GM08714 (cell line): ENCODE measurements around the gene SLC35B2.

Experiments
- H3K4me3 ChIP-seq: fragments of 200-500 bp; sonication (Bioruptor generic); 2 replicates; pipeline ENCODE4 v1.5.1; 2014; ENCODE audit warnings: mild to moderate bottlenecking, low read length, inconsistent platforms
- ZNF274 ChIP-seq: IDR thresholded peaks from 2 replicates; pipeline ENCODE4 v1.6.1; 2012; ENCODE audit warnings: mild to moderate bottlenecking, low read depth, low read length

The SLC35B2 gene

DNA sequence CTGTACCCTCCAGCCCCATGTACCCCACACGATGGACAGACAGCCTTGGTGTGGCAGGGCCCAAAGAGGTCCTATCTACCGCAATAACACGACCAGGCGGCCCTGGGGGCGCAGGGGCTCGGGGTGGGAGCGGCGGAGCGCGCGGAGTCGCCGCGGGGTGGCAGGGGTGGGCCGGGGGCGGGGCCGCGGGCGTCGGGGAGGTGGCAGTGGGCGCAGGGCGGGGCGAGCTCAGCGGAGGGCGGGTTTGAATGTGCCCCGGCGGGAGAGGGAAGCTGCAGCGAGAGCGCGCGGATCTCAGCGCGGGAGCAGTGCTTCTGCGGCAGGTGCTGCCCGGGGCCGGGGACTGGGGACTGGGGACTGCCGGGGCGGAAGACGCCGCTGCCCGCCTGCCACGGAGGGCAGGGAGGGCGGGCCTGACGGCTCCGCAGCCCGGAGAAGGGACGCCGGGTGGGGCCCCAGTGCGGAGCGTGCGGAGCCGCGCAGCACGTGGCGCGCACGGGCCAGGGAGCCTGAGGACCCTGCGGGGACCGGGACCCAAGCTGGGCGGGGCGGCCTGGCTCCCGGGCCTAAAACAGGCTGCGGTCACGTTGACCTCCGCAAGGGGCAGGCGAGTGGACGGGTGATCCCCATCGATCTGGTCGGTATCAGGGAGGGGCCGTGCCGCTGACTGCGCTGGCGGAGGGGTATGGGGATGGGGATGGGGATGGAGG is 33.9 kb downstream of the SLC35B2 start, which contains the start of gene SLC29A1:
SLC29A1 (plus strand) TSS at position 277 of the 710 bp plus-strand sequence. CDS start 3,719 bp downstream, outside the sequence.
- peak within 1 kb of the TSS; percentile 66 for H3K4me3 ChIP-seq
- TF ChIP-seq ZNF274: no peak

DNA sequence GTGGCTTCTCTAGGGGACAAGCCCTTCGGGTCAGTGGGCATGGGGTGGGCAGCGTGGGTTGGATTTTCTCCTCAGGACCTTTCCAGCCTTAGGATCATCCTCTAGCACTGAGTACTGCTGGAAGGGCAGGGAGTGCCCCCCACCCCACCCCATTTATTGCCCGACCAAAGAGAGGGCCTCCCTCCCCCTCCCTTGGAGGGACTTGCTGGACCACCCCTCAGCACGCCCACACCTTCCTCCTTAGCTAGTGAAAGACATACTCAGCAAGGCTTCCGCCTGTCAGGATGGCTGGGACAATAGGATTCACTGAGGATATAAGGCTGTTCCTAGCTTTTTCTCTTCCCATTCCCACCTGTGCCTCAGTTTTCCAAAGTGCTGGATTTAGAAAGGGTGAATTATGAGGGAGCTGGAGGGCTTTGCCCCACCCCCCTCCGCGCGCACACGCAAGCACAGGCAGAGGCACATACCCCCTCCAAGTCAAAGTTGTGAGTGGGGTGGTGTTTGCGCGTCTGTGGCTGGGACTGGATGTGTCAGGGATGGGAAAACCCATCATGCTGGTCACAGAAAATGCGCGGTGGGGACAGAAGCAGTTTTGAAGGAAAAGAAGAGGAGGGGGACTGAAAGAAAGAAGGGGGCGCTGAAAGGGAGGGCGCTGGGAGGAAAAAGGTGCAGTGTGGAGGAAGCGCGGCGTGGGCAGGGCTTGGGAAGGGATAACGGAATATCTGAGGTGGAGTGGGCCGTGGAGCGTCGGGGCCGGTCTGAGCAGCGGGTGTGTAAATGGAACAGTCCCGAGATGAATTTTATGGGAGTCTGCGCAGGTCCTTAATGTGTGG is 34.6 kb downstream of the SLC35B2 start:
- peak overlapping the region; percentile 41; the same call in 1 of the 2 replicates for H3K4me3 ChIP-seq
- no peak for TF ChIP-seq ZNF274

DNA sequence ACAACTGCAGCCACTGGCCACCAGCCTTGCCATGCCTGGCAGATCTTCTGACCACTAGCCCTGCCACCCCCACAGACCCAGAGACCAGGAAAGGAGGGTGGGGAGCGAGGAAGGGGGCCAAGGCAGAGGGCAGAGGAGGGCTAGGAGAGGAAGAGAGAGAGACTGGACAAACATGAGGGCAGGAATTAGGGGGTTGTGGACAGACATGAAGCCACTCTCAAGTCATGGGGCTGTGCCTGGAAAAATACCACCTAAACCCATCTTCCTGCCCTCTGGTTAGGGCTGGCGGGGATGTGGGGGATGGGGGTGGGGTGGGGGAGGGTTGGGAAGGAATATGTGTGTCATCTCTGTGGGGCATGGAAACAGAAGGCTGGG is 35.4 kb downstream of the SLC35B2 start:
- TF ChIP-seq ZNF274: no peak
- no peak overlapping the region for H3K4me3 ChIP-seq

DNA sequence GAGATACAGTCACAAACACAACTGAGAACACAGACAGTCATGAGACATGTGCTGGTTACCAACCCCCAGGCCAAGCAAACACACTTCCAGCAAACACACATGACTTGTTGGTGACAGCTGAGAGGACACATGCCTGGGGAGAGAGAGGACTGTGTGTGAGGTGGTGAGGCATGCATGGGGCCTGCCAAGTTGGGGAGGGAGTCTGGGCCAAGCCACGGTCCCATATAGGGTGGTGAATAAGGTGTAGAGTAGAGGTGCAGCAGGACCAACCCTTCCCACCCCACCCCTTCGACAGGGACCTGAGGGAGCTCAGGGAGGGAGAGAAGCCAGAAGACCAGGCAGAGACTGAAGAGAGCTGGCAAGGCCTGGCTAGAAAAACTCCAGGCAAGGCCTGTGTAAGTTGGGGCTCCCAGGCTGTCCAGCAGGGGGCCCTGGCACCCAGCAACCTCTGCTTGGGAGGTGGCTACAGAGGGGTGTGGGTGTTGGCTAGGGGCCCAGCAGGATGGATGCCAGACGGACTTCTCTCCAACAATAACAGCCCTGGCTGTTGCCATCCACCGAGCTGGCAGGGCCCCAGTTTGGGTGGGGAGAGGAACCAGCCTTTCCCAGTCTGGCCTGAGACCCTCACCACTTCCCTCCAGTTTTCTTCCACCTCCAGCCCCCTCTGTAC is 35.9 kb downstream of the SLC35B2 start:
- no peak overlapping the region for H3K4me3 ChIP-seq

DNA sequence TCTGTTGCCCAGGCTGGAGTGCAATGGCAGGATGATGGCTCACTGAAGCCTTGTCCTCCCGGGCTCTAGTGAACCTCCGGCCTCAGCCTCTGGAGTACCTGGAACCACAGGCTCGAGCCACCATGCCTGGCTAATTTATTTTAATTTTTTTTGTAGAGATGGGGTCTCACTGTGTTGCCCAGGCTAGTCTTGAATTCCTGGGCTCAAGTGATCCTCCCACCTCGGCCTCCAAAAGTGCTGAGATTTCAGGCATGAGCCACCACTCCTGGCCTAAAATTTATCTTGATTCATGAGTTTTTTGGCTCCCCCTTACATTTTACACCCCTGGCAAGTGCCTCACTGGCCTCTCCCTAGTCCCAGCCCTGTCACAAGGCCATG is 36.4 kb downstream of the SLC35B2 start:
- no peak overlapping the region for H3K4me3 ChIP-seq
- no peak for TF ChIP-seq ZNF274

More for the DNA sequence above, 35.9 kb downstream of the SLC35B2 start:
- TF ChIP-seq ZNF274: no peak

DNA sequence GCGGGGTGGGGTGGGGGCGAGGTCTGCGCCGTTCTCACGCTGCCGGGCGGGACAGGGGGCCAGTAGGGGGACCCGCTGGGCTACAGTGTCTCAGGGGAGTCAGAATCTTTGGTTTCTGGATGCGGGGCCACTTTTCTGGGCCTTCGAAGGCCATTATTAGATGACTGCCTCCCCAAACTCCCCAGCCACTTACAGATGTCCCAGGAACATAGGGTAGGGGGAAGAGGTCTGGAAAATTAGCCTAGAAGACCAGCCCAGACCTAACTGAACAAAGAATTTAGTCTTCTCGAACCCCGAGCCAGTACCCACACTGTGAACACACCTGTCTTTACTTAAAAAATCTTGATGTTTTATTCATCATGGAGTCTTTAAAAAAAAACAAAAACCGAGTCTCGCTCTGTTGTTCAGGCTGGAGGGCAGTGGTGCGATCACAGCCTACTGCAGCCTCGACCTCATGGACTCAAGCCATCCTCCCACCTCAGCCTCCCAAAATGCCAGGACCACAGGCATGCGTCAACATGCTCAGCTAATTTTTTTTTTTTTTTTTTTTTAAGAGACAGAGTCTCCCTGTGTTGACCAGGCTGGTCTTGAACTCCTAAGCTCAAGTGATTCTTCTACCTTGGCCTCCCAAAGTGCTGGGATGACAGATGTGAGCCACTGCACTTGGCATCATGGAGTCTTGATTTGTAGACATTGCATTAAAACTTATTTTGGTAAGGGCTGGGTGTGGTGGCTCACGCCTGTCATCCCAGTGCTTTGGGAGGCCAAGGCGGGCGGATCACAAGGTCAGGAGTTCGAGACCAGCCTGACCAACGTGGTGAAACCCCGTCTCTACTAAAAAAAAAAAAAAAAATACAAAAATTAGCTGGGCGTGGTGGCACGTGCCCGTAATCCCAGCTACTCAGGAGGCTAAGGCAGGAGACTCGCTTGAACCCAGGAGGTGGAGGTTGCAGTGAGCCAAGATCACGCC is 37.2 kb downstream of the SLC35B2 start:
- TF ChIP-seq ZNF274: no peak
- peak overlapping the region; percentile 52; the same call in 1 of the 2 replicates for H3K4me3 ChIP-seq

DNA sequence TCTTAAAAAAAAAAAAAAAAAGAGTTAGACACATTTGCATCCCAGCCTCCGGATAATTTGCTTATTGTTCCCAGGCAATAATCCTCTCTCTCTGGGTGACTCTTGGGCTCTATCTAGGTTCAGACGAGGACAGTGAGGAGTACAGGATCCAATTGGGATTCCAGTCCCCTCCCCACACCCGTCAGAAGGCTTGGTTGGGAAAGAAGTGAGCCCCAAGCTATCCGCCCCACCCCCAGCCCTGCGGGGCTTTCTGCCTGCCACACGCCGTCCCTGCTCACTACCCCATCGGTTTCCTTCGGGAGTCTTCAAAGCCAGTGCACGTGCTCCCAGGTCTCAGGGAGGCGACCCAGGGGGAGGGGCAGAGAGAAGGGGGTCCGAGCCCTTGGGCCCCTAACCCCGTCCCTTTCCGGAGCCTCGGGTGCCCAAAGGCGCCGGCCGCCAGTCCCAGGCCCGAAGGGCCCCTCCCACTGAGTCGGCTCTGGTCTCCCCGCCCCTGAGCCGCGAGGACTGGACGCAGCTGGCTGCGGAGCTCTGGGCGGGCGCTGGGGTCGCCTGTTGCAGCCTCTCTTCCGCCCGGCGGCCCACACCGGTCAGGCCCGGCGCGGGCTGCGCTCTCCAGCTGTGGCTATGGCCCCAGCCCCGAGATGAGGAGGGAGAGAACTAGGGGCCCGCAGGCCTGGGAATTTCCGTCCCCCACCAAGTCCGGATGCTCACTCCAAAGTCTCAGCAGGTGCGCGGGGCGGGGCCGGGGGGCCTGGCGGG is 38.1 kb downstream of the SLC35B2 start:
- peak overlapping the region; percentile 57; the same call in 1 of the 2 replicates for H3K4me3 ChIP-seq
- no peak for TF ChIP-seq ZNF274

DNA sequence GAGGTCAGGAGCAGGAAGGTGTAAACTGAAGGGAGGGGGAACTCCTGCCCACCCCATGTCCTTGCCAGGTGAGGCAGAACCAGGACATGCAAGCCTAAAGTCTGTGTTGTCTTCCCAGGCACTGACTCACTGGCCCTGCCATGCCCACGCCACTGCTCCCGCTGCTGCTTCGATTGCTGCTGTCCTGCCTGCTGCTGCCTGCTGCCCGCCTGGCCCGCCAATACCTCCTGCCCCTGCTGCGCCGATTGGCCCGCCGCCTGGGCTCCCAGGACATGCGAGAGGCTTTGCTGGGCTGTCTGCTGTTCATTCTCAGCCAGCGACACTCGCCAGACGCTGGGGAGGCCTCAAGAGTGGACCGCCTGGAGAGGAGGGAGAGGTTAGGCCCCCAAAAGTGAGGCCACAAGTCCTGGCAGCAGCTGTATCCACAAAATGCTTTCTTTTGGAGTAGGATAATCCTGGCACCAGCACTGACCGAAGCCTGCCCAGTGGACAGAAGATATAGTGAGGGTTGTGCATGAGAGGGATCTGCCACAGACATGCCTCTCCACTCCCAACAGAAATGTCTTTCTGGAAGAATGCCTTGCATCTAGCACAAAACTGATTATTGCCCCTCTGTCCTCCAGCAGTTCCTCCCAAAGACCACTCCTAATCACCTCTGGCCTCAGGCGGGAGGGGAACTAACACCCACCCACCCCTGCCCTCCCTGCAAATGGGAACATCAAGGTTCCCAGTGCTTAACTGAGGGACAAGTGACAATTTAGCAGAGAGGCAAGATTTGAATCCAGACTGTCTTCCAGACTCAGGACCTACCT is 39.8 kb downstream of the SLC35B2 start:
- no peak for TF ChIP-seq ZNF274
- no peak overlapping the region for H3K4me3 ChIP-seq

DNA sequence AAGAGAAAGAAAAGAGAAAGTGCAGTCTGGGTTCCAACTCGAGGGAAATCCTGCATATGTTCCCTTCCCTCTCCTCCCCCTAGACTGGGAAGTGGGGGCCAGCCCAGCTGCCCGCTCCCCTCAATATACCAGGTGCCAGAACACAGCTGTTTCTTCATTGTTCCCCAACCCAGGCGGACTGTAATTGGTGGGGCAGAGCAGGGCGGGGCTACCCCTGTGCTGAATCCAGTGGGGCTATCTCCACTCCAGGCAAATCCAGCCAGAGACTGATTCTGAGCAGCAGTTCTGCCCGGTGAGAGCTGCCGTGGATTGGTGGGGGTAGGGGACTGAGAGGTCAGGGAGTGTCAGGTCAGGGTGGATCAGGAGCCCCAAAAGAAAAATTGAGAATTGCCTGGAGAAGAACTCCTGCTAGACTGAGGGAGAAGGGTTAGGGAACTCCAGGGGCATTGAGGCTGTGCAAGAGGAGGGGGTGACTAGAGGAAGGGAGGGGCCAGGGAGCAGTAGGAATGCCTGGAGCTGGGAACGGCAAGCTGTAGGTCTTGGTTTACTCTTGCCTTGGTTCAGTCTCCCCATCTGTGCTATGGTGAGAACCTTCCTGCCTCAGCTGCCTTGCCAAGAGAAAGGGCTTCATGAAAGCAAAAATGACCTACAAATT is 40.5 kb downstream of the SLC35B2 start, which contains the start of gene MYMX:
MYMX (plus strand) TSS at position 250 of the 655 bp plus-strand sequence. CDS start 546 bp downstream, outside the sequence.
- H3K4me3 ChIP-seq: no peak within 1 kb of the TSS
- TF ChIP-seq ZNF274: no peak

DNA sequence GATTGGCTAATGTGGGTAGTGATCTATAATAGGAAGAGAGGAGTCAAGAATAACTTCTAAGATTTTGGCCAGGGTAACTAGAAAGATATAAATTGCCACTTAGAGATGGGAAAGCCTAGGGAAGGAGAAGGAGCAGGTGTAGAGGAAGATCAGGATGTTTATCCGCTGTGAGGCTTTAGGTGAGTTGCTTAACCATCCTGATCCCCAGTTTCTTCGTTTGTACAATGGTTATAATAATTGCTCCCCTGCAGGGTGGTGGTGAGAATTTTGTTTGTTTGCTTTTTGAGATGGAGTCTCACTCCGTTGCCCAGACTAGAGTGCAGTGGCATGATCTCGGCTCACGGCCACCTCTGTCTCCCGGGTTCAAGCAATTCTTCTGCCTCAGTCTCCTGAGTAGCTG is 43.0 kb downstream of the SLC35B2 start:
- TF ChIP-seq ZNF274: no peak
- no peak overlapping the region for H3K4me3 ChIP-seq

DNA sequence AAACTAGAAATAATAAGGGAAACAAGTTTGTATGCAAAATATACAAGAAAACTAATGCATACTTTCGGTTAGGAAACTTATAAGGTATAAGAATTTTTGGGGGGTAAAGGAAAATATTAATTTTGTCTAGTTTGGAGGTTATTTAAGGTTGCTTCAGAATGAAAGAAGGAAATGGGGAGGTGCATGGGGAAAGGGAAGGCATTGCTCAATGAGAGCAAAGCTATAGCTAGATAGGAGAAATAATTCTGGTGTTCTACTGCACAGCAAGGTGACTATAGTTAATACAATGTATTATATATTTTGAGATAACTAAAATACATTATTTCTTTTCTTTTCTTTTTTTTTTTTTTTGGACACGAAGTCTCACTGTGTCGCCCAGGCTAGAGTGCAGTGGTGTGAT is 46.0 kb downstream of the SLC35B2 start:
- TF ChIP-seq ZNF274: no peak
- no peak overlapping the region for H3K4me3 ChIP-seq
